HG03378 (cell line): ENCODE data around the gene CTIF.
"Not testable (repeated sequence)": the region's sequence is repeated elsewhere in the genome, so short reads cannot be mapped to it uniquely, and the experiment has no call there.

Experiments used
- ATAC-seq: cut with Tn5 transposase; IDR thresholded peaks from one replicate; pipeline ENCODE4 v1.9.1; 2021; ENCODE audit warnings: mild to moderate bottlenecking, moderate library complexity; ENCODE audit not compliant: unreplicated experiment

Gene CTIF

GRCh38 chr18:48811401-48811800 lies 272.6 kb downstream of the CTIF start:
- ATAC-seq, result no peak

- not testable (repeated sequence) for ATAC-seq
Measured at GRCh38 chr18:48811977-48812451, 273.2 kb downstream of the CTIF start.

- ATAC-seq, result no peak
Measured at GRCh38 chr18:48813321-48813720, 274.5 kb downstream of the CTIF start.

GRCh38 chr18:48813833-48814489 lies 275.1 kb downstream of the CTIF start:
- ATAC-seq, result no peak

- ATAC-seq, result no peak
Measured at GRCh38 chr18:48814490-48815178, 275.8 kb downstream of the CTIF start.

GRCh38 chr18:48815179-48815515 lies 276.3 kb downstream of the CTIF start:
- ATAC-seq, result no peak

- ATAC-seq, result no peak
Measured at GRCh38 chr18:48815581-48816324, 276.9 kb downstream of the CTIF start.

GRCh38 chr18:48816554-48816953 lies 277.7 kb downstream of the CTIF start:
- no peak for ATAC-seq

GRCh38 chr18:48817021-48817461 lies 278.2 kb downstream of the CTIF start:
- ATAC-seq, result no peak

GRCh38 chr18:48818329-48819254 lies 279.8 kb downstream of the CTIF start:
- ATAC-seq, result no peak

GRCh38 chr18:48819276-48819675 lies 280.4 kb downstream of the CTIF start:
- no peak for ATAC-seq

- no peak for ATAC-seq
Measured at GRCh38 chr18:48819781-48820482, 281.1 kb downstream of the CTIF start.

- peak; percentile 93 for ATAC-seq
Measured at GRCh38 chr18:48820483-48821250, 281.8 kb downstream of the CTIF start.

GRCh38 chr18:48821251-48821590 lies 282.4 kb downstream of the CTIF start:
- ATAC-seq, result no peak

GRCh38 chr18:48821845-48822244 lies 283.0 kb downstream of the CTIF start:
- ATAC-seq, result no peak

GRCh38 chr18:48824231-48824970 lies 285.6 kb downstream of the CTIF start:
- ATAC-seq, result no peak

- ATAC-seq, result no peak
Measured at GRCh38 chr18:48825101-48825745, 286.4 kb downstream of the CTIF start.

- ATAC-seq, result no peak
Measured at GRCh38 chr18:48826271-48826670, 287.4 kb downstream of the CTIF start.
